Memory B cell (primary cell): ENCODE data around the gene CDC42EP1.
A peak's percentile ranks its signal among the peaks of the same experiment; 100 is the strongest.
"Not testable (repeated sequence)": the region's sequence is repeated elsewhere in the genome, so short reads cannot be mapped to it uniquely, and the experiment has no call there.

ENCODE experiments used
- ATAC-seq: fragments of 150-1000 bp; cut with Tn5 transposase; 2 replicates; pipeline ENCODE4 v1.10.0; 2021; ENCODE audit warnings: low read depth, mild to moderate bottlenecking, moderate library complexity
- DNase-seq, 2 donors: peaks; one replicate each; pipeline ENCODE4 v3.0.0; 2022; ENCODE audit warnings: low spot score in 2 of 2
- H3K27ac Mint-ChIP-seq: one replicate; pipeline ENCODE4 v1.8.0; 2022; ENCODE audit warnings: mild to moderate bottlenecking, moderate library complexity, mixed read lengths
- H3K27me3 Mint-ChIP-seq: one replicate; pipeline ENCODE4 v1.8.0; 2022; ENCODE audit warnings: mixed read lengths
- H3K36me3 Mint-ChIP-seq: one replicate; pipeline ENCODE4 v1.8.0; 2022; ENCODE audit warnings: mild to moderate bottlenecking, mixed read lengths
- H3K4me1 Mint-ChIP-seq: one replicate; pipeline ENCODE4 v1.8.0; 2022; ENCODE audit warnings: mixed read lengths
- H3K4me3 Mint-ChIP-seq: one replicate; pipeline ENCODE4 v1.8.0; 2022; ENCODE audit warnings: mild to moderate bottlenecking, moderate library complexity, mixed read lengths
- H3K9me3 Mint-ChIP-seq: one replicate; pipeline ENCODE4 v1.8.0; 2022; ENCODE audit warnings: mixed read lengths

The CDC42EP1 gene

GRCh38 chr22:37525746-37526350, 34.4 kb upstream of the CDC42EP1 start:
- Mint-ChIP-seq H3K27me3 (peaks cover 21% of the 10 kb centered on the region), H3K4me1 (no peaks in the 10 kb centered on the region), H3K9me3 (no peaks in the 10 kb centered on the region), H3K36me3 (no peaks in the 10 kb centered on the region), H3K27ac (no peak overlapping the region), H3K4me3 (no peak overlapping the region)
- no peak for DNase-seq
- no peak for ATAC-seq

GRCh38 chr22:37526376-37526775, 33.9 kb upstream of the CDC42EP1 start:
- Mint-ChIP-seq H3K36me3 (no peaks in the 10 kb centered on the region), H3K27ac (no peak overlapping the region), H3K4me1 (no peaks in the 10 kb centered on the region), H3K27me3 (peaks cover 16% of the 10 kb centered on the region), H3K9me3 (no peaks in the 10 kb centered on the region), H3K4me3 (no peak overlapping the region)
- ATAC-seq (no peak), DNase-seq (no peak)

- H3K36me3 Mint-ChIP-seq, ATAC-seq, H3K27ac Mint-ChIP-seq, H3K9me3 Mint-ChIP-seq, H3K4me3 Mint-ChIP-seq, DNase-seq, H3K4me1 Mint-ChIP-seq: not testable (repeated sequence)
- H3K27me3 Mint-ChIP-seq: peaks cover 16% of the 10 kb centered on the region
Measured at GRCh38 chr22:37527081-37527752, 33.1 kb upstream of the CDC42EP1 start.

GRCh38 chr22:37527952-37528351, 32.3 kb upstream of the CDC42EP1 start:
- H3K9me3 Mint-ChIP-seq, H3K4me3 Mint-ChIP-seq, H3K4me1 Mint-ChIP-seq, H3K36me3 Mint-ChIP-seq, ATAC-seq, DNase-seq, H3K27ac Mint-ChIP-seq: not testable (repeated sequence)
- H3K27me3 Mint-ChIP-seq: peaks cover 11% of the 10 kb centered on the region

GRCh38 chr22:37529652-37530345, 30.5 kb upstream of the CDC42EP1 start:
- no peaks in the 10 kb centered on the region for H3K36me3 Mint-ChIP-seq
- DNase-seq (no peak), ATAC-seq (no peak)
- H3K4me1 Mint-ChIP-seq: peaks cover 2% of the 10 kb centered on the region
- peaks cover 6% of the 10 kb centered on the region for H3K27me3 Mint-ChIP-seq
- H3K27ac Mint-ChIP-seq: no peak overlapping the region
- H3K9me3 Mint-ChIP-seq: no peaks in the 10 kb centered on the region
- no peak overlapping the region for H3K4me3 Mint-ChIP-seq

GRCh38 chr22:37533995-37534394, 26.3 kb upstream of the CDC42EP1 start:
- Mint-ChIP-seq H3K36me3 (no peaks in the 10 kb centered on the region), H3K9me3 (no peaks in the 10 kb centered on the region), H3K4me3 (no peak overlapping the region), H3K4me1 (peaks cover 11% of the 10 kb centered on the region), H3K27ac (no peak overlapping the region), H3K27me3 (peaks cover 3% of the 10 kb centered on the region)
- DNase-seq (no peak), ATAC-seq (no peak)

GRCh38 chr22:37534445-37534844, 25.8 kb upstream of the CDC42EP1 start:
- Mint-ChIP-seq H3K27me3 (peaks cover 3% of the 10 kb centered on the region), H3K9me3 (no peaks in the 10 kb centered on the region), H3K4me1 (peaks cover 12% of the 10 kb centered on the region), H3K27ac (no peak overlapping the region), H3K4me3 (no peak overlapping the region), H3K36me3 (no peaks in the 10 kb centered on the region)
- no peak for ATAC-seq
- no peak for DNase-seq

GRCh38 chr22:37535159-37535558, 25.1 kb upstream of the CDC42EP1 start:
- DNase-seq (no peak), ATAC-seq (no peak)
- no peaks in the 10 kb centered on the region for H3K9me3 Mint-ChIP-seq
- no peaks in the 10 kb centered on the region for H3K36me3 Mint-ChIP-seq
- no peak overlapping the region for H3K4me3 Mint-ChIP-seq
- no peak overlapping the region for H3K27ac Mint-ChIP-seq
- H3K4me1 Mint-ChIP-seq: peaks cover 12% of the 10 kb centered on the region
- H3K27me3 Mint-ChIP-seq: peaks cover 3% of the 10 kb centered on the region

GRCh38 chr22:37538590-37539357, 21.5 kb upstream of the CDC42EP1 start:
- DNase-seq (peak; percentile 84 to 88), ATAC-seq (peak; percentile 99)
- Mint-ChIP-seq H3K4me3 (peak overlapping the region; percentile 40), H3K4me1 (peaks cover 20% of the 10 kb centered on the region), H3K9me3 (no peaks in the 10 kb centered on the region), H3K36me3 (no peaks in the 10 kb centered on the region), H3K27me3 (peaks cover 14% of the 10 kb centered on the region), H3K27ac (no peak overlapping the region)

- not testable (repeated sequence) for ATAC-seq, DNase-seq, H3K4me3 Mint-ChIP-seq, H3K36me3 Mint-ChIP-seq, H3K9me3 Mint-ChIP-seq, H3K27ac Mint-ChIP-seq
- peaks cover 17% of the 10 kb centered on the region for H3K27me3 Mint-ChIP-seq
- H3K4me1 Mint-ChIP-seq: peaks cover 18% of the 10 kb centered on the region
Measured at GRCh38 chr22:37539790-37540189, 20.5 kb upstream of the CDC42EP1 start.

GRCh38 chr22:37542416-37542815, 17.9 kb upstream of the CDC42EP1 start:
- not testable (repeated sequence) for H3K9me3 Mint-ChIP-seq, DNase-seq, H3K27ac Mint-ChIP-seq, H3K4me3 Mint-ChIP-seq, ATAC-seq, H3K36me3 Mint-ChIP-seq
- Mint-ChIP-seq H3K27me3 (peaks cover 20% of the 10 kb centered on the region), H3K4me1 (peaks cover 23% of the 10 kb centered on the region)

GRCh38 chr22:37542959-37543358, 17.3 kb upstream of the CDC42EP1 start:
- Mint-ChIP-seq H3K27me3 (peaks cover 20% of the 10 kb centered on the region), H3K9me3 (no peaks in the 10 kb centered on the region), H3K4me3 (no peak overlapping the region), H3K4me1 (peaks cover 23% of the 10 kb centered on the region), H3K36me3 (no peaks in the 10 kb centered on the region), H3K27ac (no peak overlapping the region)
- DNase-seq: no peak
- ATAC-seq: no peak

GRCh38 chr22:37544955-37545702, 15.2 kb upstream of the CDC42EP1 start:
- Mint-ChIP-seq H3K9me3 (no peaks in the 10 kb centered on the region), H3K27ac (no peak overlapping the region), H3K27me3 (peaks cover 19% of the 10 kb centered on the region), H3K4me1 (peaks cover 13% of the 10 kb centered on the region), H3K36me3 (no peaks in the 10 kb centered on the region), H3K4me3 (no peak overlapping the region)
- ATAC-seq (peak; percentile 54), DNase-seq (peak in 1 of 2 donors; percentile 36)
